ENCODE results near the gene MED23. TPM values are rescaled to one million over a fixed set of nuclear protein-coding genes. Genes with fewer than 3 reads are reported as not detected.

Gene MED23
- total and polyA plus RNA-seq, 9 of the 15 experiments (the other 6 are each of a cell fraction or from before 2014, with no cell fraction given) = 13.7 to 61.2 (median 27.2) TPM

DNA sequence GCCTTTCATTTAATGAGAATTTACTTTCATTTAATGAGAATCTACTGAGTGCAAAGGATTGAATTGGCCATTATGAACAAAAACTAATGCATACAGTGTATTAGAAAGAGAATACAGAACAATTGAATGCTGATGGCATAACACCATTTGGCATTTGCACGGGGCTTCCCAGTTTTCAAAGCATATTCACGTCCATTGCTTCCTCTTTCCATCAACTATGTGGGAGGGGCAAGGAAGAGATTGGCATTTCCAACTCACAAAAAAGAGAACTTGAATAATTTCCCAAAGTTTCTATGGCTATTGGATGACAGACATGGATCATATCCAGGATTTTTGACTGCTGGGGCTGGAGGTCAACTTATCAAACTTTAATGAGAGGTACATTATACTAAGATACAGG lies 78.2 kb downstream of the MED23 start:
- ChIA-PET POLR2A (no interaction called here), CTCF (ENCODE audit: low intra/inter-chr PET ratio) (no interaction called here)
- DNase-seq (ENCODE audit: extremely low read depth in 1 of 4, low spot score in 3 of 4) (no peak), FAIRE-seq (no peak), ATAC-seq (no peak)
- in situ Hi-C loops (cut with MboI) = loop anchor here (25.0 kb wide), 1 partner anchor 663 kb away; no protein-coding TSS in a partner anchor
- no peaks in the 10 kb centered on the region for H3K9me1 ChIP-seq (ENCODE audit: control insufficient read depth, insufficient read depth, low read length)
- TF ChIP-seq SIX5 (IDR thresholded peaks at IDR 0.05; ENCODE audit: borderline replicate concordance in 1 of 2, insufficient read depth in 1 of 2, low read depth in 1 of 2, low read length in 2 of 2) = no peak
- TF ChIP-seq FOXA1 (IDR thresholded peaks at IDR 0.05; ENCODE audit: borderline replicate concordance) = no peak
- TF ChIP-seq, protein P1, sequence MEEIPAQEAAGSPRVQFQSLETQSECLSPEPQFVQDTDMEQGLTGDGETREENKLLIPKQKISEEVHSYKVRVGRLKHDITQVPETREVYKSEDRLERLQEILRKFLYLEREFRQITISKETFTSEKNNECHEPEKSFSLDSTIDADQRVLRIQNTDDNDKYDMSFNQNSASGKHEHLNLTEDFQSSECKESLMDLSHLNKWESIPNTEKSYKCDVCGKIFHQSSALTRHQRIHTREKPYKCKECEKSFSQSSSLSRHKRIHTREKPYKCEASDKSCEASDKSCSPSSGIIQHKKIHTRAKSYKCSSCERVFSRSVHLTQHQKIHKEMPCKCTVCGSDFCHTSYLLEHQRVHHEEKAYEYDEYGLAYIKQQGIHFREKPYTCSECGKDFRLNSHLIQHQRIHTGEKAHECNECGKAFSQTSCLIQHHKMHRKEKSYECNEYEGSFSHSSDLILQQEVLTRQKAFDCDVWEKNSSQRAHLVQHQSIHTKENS (CRISPR knock-in tag; IDR thresholded peaks at IDR 0.05) = no peak
- no peak for TF ChIP-seq ZNF444 (CRISPR knock-in tag; IDR thresholded peaks at IDR 0.05)
- TF ChIP-seq, protein P2, sequence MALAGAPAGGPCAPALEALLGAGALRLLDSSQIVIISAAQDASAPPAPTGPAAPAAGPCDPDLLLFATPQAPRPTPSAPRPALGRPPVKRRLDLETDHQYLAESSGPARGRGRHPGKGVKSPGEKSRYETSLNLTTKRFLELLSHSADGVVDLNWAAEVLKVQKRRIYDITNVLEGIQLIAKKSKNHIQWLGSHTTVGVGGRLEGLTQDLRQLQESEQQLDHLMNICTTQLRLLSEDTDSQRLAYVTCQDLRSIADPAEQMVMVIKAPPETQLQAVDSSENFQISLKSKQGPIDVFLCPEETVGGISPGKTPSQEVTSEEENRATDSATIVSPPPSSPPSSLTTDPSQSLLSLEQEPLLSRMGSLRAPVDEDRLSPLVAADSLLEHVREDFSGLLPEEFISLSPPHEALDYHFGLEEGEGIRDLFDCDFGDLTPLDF (CRISPR knock-in tag; IDR thresholded peaks at IDR 0.05) = no peak
- no peak for TF ChIP-seq ZNF584 (CRISPR knock-in tag; IDR thresholded peaks at IDR 0.05; ENCODE audit: low read depth)
- TF ChIP-seq, protein P3, sequence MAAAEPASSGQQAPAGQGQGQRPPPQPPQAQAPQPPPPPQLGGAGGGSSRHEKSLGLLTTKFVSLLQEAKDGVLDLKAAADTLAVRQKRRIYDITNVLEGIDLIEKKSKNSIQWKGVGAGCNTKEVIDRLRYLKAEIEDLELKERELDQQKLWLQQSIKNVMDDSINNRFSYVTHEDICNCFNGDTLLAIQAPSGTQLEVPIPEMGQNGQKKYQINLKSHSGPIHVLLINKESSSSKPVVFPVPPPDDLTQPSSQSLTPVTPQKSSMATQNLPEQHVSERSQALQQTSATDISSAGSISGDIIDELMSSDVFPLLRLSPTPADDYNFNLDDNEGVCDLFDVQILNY (CRISPR knock-in tag; IDR thresholded peaks at IDR 0.05) = no peak
- no peak for TF ChIP-seq NCOA4 (IDR thresholded peaks at IDR 0.05; ENCODE audit: partially characterized antibody)
- H3K27me3 ChIP-seq (ENCODE audit: control insufficient read depth in 2 of 2, insufficient read depth in 2 of 2, low read length in 2 of 2) = peaks cover 0 to 21% of the 10 kb centered on the region in 2 experiments; a peak in 3 of 5 replicates
- H3K36me3 ChIP-seq (ENCODE audit: control insufficient read depth, insufficient read depth, low read length) = no peaks in the 10 kb centered on the region
- H4K20me1 ChIP-seq (replicated peaks; ENCODE audit: control insufficient read depth, insufficient read depth, low read length) = no peaks in the 10 kb centered on the region
- H3K79me2 ChIP-seq (ENCODE audit: control insufficient read depth, insufficient read depth, low read length) = no peaks in the 10 kb centered on the region
- H3K27ac ChIP-seq (ENCODE audit: extremely low read depth, low read depth, low read length) = no peak overlapping the region
- no TSS peak for BruUV-seq (replicated peaks)
- H2AFZ ChIP-seq (ENCODE audit: low read depth, low read length) = no peak overlapping the region
- H3K4me1 ChIP-seq (replicated peaks in 1 of 2; ENCODE audit: control insufficient read depth in 2 of 2, insufficient read depth in 2 of 2, low read length in 2 of 2) = no peaks in the 10 kb centered on the region
- intact Hi-C loops (cut with micrococcal nuclease) = no loop called here
- H3K9ac ChIP-seq (ENCODE audit: insufficient read depth in 1 of 2, low read depth in 2 of 2, low read length in 2 of 2) = no peak overlapping the region
- WGBS (ENCODE audit: insufficient coverage, low coverage, missing lambda C conversion rate) = 0% methylated on average over 2 of the region's 2 CpGs
- no peak overlapping the region for H3K4me3 ChIP-seq
- H3K4me2 ChIP-seq (ENCODE audit: insufficient read depth, low read length) = no peak overlapping the region
- no peaks in the 10 kb centered on the region for H3K9me3 ChIP-seq (replicated peaks; ENCODE audit: control insufficient read depth, insufficient read depth, low read depth, low read length)
